GM23338 (cell line): ENCODE measurements around the gene LIX1. TPM values are rescaled to one million over a fixed set of nuclear protein-coding genes. Genes with fewer than 3 reads are reported as not detected.

Experiments
- ATAC-seq: fragments of 200-7000 bp; cut with Tn5 transposase; 3 replicates; pipeline ENCODE4 v1.9.1; 2020
- DNase-seq: peaks from one replicate; pipeline ENCODE4 v3.0.0-alpha.2; 2015; ENCODE audit warnings: low spot score
- H2AFZ ChIP-seq: fragments of 200-600 bp; sonication (generic); 2 replicates; pipeline ENCODE4 v1.8.0; 2016; ENCODE audit warnings: antibody characterized with exemption, mild to moderate bottlenecking, moderate library complexity
- H3F3A ChIP-seq: fragments of 200-600 bp; sonication (generic); replicated peaks from 2 replicates; pipeline ENCODE4 v1.8.0; 2017; ENCODE audit warnings: antibody characterized with exemption, mixed run types, low read depth
- H3K27ac ChIP-seq: fragments of 200-600 bp; sonication (generic); 2 replicates; pipeline ENCODE4 v1.6.1; 2016; ENCODE audit warnings: low read depth
- H3K27me3 ChIP-seq: fragments of 200-600 bp; sonication (generic); 2 replicates; pipeline ENCODE4 v1.8.0; 2016; ENCODE audit warnings: mild to moderate bottlenecking, mixed run types, moderate library complexity; ENCODE audit not compliant: insufficient read depth
- H3K36me3 ChIP-seq: fragments of 200-600 bp; sonication (generic); 2 replicates; pipeline ENCODE4 v1.8.0; 2016; ENCODE audit warnings: mild to moderate bottlenecking; ENCODE audit not compliant: insufficient read depth
- H3K4me1 ChIP-seq: fragments of 200-600 bp; sonication (generic); 2 replicates; pipeline ENCODE4 v1.8.0; 2016; ENCODE audit warnings: mild to moderate bottlenecking, moderate library complexity; ENCODE audit not compliant: insufficient read depth
- H3K4me2 ChIP-seq: fragments of 200-600 bp; sonication (generic); 2 replicates; pipeline ENCODE4 v1.7.1; 2017; ENCODE audit warnings: mixed run types
- H3K4me3 ChIP-seq: fragments of 200-600 bp; sonication (generic); 2 replicates; pipeline ENCODE4 v1.6.1; 2016; ENCODE audit warnings: mixed run types
- H3K79me2 ChIP-seq: fragments of 200-600 bp; sonication (generic); replicated peaks from 2 replicates; pipeline ENCODE4 v1.8.0; 2017; ENCODE audit warnings: mild to moderate bottlenecking; ENCODE audit not compliant: insufficient read depth
- H3K9me2 ChIP-seq: fragments of 200-600 bp; sonication (generic); 2 replicates; pipeline ENCODE4 v1.8.0; 2017; ENCODE audit not compliant: insufficient read depth
- H4K20me1 ChIP-seq: fragments of 200-600 bp; sonication (generic); replicated peaks from 2 replicates; pipeline ENCODE4 v1.8.0; 2017; ENCODE audit warnings: mild to moderate bottlenecking; ENCODE audit not compliant: insufficient read depth
- H3K27ac Mint-ChIP-seq: 2 replicates; pipeline ENCODE4 v1.8.0; 2020; ENCODE audit warnings: inconsistent platforms, mild to moderate bottlenecking, moderate library complexity, mixed read lengths
- H3K27me3 Mint-ChIP-seq: 3 replicates; pipeline ENCODE4 v1.8.0; 2022; ENCODE audit warnings: low read depth, mild to moderate bottlenecking, moderate library complexity, mixed read lengths, inconsistent platforms; ENCODE audit not compliant: insufficient read depth, poor library complexity
- H3K36me3 Mint-ChIP-seq: 3 replicates; pipeline ENCODE4 v1.8.0; 2021; ENCODE audit warnings: low read depth, mild to moderate bottlenecking, inconsistent platforms, moderate library complexity, mixed read lengths
- H3K4me1 Mint-ChIP-seq: 3 replicates; pipeline ENCODE4 v1.8.0; 2020; ENCODE audit warnings: mild to moderate bottlenecking, inconsistent platforms, mixed read lengths
- H3K4me3 Mint-ChIP-seq: 3 replicates; pipeline ENCODE4 v1.8.0; 2021; ENCODE audit warnings: moderate library complexity, mild to moderate bottlenecking, inconsistent platforms, mixed read lengths
- H3K9me3 Mint-ChIP-seq: 3 replicates; pipeline ENCODE4 v1.8.0; 2020; ENCODE audit warnings: moderate library complexity, mild to moderate bottlenecking, inconsistent platforms, mixed read lengths
- CREB1 ChIP-seq: fragments of 250-450 bp; sonication (Bioruptor Pico); IDR thresholded peaks from 2 replicates; pipeline ENCODE4 v1.5.0; 2020; ENCODE audit warnings: low read depth, mild to moderate bottlenecking, moderate library complexity
- ETS1 ChIP-seq: IDR thresholded peaks from 2 replicates; pipeline ENCODE4 v1.6.1; 2016; ENCODE audit warnings: antibody characterized with exemption
- EZH2 ChIP-seq: fragments of 200-600 bp; sonication (generic); IDR thresholded peaks from one replicate; pipeline ENCODE4 v1.8.0; 2017; ENCODE audit warnings: antibody characterized with exemption, mild to moderate bottlenecking, low read depth; ENCODE audit not compliant: unreplicated experiment
- EZH2phosphoT487 ChIP-seq: fragments of 200-600 bp; sonication (generic); IDR thresholded peaks from one replicate; pipeline ENCODE4 v1.8.1; 2018; ENCODE audit warnings: antibody characterized with exemption; ENCODE audit not compliant: unreplicated experiment
- JUNB ChIP-seq: IDR thresholded peaks from one replicate; pipeline ENCODE4 v1.6.1; 2016; ENCODE audit warnings: antibody characterized with exemption; ENCODE audit not compliant: unreplicated experiment
- NANOG ChIP-seq: IDR thresholded peaks from 2 replicates; pipeline ENCODE4 v1.6.1; 2016; ENCODE audit warnings: antibody characterized with exemption, borderline replicate concordance
- POLR2AphosphoS5 ChIP-seq: IDR thresholded peaks from 2 replicates; pipeline ENCODE4 v1.6.1; 2016; ENCODE audit warnings: antibody characterized with exemption, low read depth
- REST ChIP-seq: IDR thresholded peaks from one replicate; pipeline ENCODE4 v1.6.1; 2018; ENCODE audit warnings: antibody characterized with exemption; ENCODE audit not compliant: unreplicated experiment
- STAT1 ChIP-seq: IDR thresholded peaks from one replicate; pipeline ENCODE4 v1.6.1; 2016; ENCODE audit warnings: antibody characterized with exemption; ENCODE audit not compliant: unreplicated experiment
- ZNF114 ChIP-seq: fragments of 250-450 bp; sonication (Bioruptor Pico); IDR thresholded peaks from 2 replicates; pipeline ENCODE4 v1.5.0; 2020; ENCODE audit warnings: mild to moderate bottlenecking, moderate library complexity
- ZNF331 ChIP-seq: fragments of 250-450 bp; sonication (Bioruptor Pico); IDR thresholded peaks from 2 replicates; pipeline ENCODE4 v1.5.0; 2020; ENCODE audit warnings: low read depth, mild to moderate bottlenecking, moderate library complexity
- ZNF462 ChIP-seq: fragments of 250-450 bp; sonication (Bioruptor Pico); IDR thresholded peaks from 2 replicates; pipeline ENCODE4 v1.5.0; 2020; ENCODE audit warnings: mild to moderate bottlenecking, moderate library complexity
- polyA plus RNA-seq: library from polyadenylated mRNA; unstranded; fragments of >200 nt; fragmentation: Nextera tagmentation; extraction: Ambion mirVana; gene quantifications from 2 replicates; pipeline ENCODE4 v1.2.1, GENCODE V29; 2016
- total RNA-seq: library from RNA; depleted of rRNA; stranded (reverse); fragments of >200 nt; shearing (Covaris generic); gene quantifications from 2 replicates; pipeline ENCODE4 v1.2.3, GENCODE V29; 2014

LIX1 gene
- total and polyA plus RNA-seq, 2 experiments from 2014 or later: 0.13 TPM; not detected in 1

GRCh38 chr5:97167435-97167834, 25.0 kb upstream of the LIX1 start:
- H3K27me3 ChIP-seq: no peaks in the 10 kb centered on the region
- no peaks in the 10 kb centered on the region for H3K9me3 Mint-ChIP-seq
- H3K36me3 Mint-ChIP-seq: peaks cover 73% of the 10 kb centered on the region
- no peak overlapping the region for H2AFZ ChIP-seq
- no peaks in the 10 kb centered on the region for H3K9me2 ChIP-seq
- H3K4me1 ChIP-seq: no peaks in the 10 kb centered on the region
- no peaks in the 10 kb centered on the region for H3K27me3 Mint-ChIP-seq
- no peak overlapping the region for H3K4me3 ChIP-seq
- ATAC-seq (no peak), DNase-seq (no peak)
- H4K20me1 ChIP-seq: peaks cover 3% of the 10 kb centered on the region; the same call in 1 of the 2 replicates
- no peak overlapping the region for H3K4me3 Mint-ChIP-seq
- TF ChIP-seq ZNF331 (CRISPR knock-in tag) (no peak), STAT1 (no peak), JUNB (no peak), CREB1 (CRISPR knock-in tag) (no peak), ZNF114 (no peak), REST (no peak), NANOG (no peak), EZH2phosphoT487 (no peak), EZH2 (no peak), ZNF462 (CRISPR knock-in tag) (no peak), POLR2AphosphoS5 (no peak), ETS1 (no peak)
- no peaks in the 10 kb centered on the region for H3K4me1 Mint-ChIP-seq
- no peaks in the 10 kb centered on the region for H3F3A ChIP-seq
- peaks cover 41% of the 10 kb centered on the region for H3K36me3 ChIP-seq
- no peak overlapping the region for H3K27ac ChIP-seq
- H3K4me2 ChIP-seq: no peak overlapping the region
- no peak overlapping the region for H3K27ac Mint-ChIP-seq
- H3K79me2 ChIP-seq: no peaks in the 10 kb centered on the region
